Right lobe of liver (tissue), 4 donors: ENCODE results near the gene TMEM267.

Source experiments
- CTCF ChIP-seq, 4 donors: fragments of 200-600 bp in 3 of 4; fragments of 450-650 bp in 1 of 4; IDR thresholded peaks; one replicate each; pipeline versions ENCODE4 v1.5.1 to v1.8.0; 2016 to 2022; ENCODE audit warnings: antibody characterized with exemption in 4 of 4, mild to moderate bottlenecking in 2 of 4
- POLR2A ChIP-seq: fragments of 450-650 bp; IDR thresholded peaks from one replicate; pipeline ENCODE4 v1.6.1; 2017; ENCODE audit warnings: antibody characterized with exemption, mild to moderate bottlenecking
- donor health status: DM: no; HTN: no; CAD: no.
- donor health status: DM: no; HTN: no; CAD: no.
- donor health status: DM: no; HTN: yes; CAD: no.

DNA sequence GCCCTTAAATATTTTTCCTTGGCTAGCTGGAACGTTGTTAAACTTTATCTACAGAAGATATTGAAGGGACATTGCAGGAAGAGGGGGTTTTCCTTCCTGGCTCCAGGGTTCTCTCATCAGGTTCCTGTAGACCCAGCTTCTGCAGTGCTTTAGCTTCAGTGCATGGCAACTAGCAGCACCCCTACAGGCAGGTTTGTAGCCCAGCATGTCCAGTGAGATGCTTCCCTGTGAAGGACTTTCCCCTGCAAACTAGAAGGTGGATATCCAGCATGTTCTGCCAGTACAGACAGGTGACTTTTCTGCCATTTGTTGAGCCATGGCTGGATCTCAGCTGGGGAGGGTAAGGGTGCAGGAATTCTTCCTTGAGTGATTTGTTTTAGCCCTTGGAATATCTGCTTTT is 81.8 kb downstream of the TMEM267 start:
- TF ChIP-seq CTCF (IDR thresholded peaks at IDR 0.05), result peak in 3 of 4 donors; percentile 20 to 30 (median 23)
- no peak for TF ChIP-seq POLR2A
